GM12872 (cell line): ENCODE results near the gene SHISAL1.

Experiments
- TF ChIP-seq, protein P1 (sequence below): IDR thresholded peaks from 3 replicates; pipeline ENCODE4 v1.5.1; 2011; ENCODE audit warnings: low read depth, mild to moderate bottlenecking, low read length, moderate library complexity; ENCODE audit not compliant: insufficient read depth

Gene SHISAL1

DNA sequence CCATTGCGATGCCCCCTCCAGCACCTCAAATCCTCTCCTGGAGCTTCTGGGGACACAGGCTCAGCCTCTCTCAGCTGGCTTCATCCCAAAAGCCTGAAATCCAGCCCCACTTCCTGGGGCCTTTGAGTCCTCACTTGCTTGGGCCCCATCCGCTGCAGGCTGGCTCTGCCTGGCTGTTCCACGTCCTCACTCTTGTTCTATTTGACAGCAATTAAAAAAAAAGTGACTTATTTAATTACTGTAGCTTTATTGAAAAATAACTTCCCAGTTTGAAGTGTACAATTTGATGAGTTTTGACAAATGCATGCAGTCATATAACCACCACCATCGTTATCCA is 104.8 kb downstream of the SHISAL1 start:
- TF ChIP-seq, protein P1, sequence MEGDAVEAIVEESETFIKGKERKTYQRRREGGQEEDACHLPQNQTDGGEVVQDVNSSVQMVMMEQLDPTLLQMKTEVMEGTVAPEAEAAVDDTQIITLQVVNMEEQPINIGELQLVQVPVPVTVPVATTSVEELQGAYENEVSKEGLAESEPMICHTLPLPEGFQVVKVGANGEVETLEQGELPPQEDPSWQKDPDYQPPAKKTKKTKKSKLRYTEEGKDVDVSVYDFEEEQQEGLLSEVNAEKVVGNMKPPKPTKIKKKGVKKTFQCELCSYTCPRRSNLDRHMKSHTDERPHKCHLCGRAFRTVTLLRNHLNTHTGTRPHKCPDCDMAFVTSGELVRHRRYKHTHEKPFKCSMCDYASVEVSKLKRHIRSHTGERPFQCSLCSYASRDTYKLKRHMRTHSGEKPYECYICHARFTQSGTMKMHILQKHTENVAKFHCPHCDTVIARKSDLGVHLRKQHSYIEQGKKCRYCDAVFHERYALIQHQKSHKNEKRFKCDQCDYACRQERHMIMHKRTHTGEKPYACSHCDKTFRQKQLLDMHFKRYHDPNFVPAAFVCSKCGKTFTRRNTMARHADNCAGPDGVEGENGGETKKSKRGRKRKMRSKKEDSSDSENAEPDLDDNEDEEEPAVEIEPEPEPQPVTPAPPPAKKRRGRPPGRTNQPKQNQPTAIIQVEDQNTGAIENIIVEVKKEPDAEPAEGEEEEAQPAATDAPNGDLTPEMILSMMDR, result no peak

DNA sequence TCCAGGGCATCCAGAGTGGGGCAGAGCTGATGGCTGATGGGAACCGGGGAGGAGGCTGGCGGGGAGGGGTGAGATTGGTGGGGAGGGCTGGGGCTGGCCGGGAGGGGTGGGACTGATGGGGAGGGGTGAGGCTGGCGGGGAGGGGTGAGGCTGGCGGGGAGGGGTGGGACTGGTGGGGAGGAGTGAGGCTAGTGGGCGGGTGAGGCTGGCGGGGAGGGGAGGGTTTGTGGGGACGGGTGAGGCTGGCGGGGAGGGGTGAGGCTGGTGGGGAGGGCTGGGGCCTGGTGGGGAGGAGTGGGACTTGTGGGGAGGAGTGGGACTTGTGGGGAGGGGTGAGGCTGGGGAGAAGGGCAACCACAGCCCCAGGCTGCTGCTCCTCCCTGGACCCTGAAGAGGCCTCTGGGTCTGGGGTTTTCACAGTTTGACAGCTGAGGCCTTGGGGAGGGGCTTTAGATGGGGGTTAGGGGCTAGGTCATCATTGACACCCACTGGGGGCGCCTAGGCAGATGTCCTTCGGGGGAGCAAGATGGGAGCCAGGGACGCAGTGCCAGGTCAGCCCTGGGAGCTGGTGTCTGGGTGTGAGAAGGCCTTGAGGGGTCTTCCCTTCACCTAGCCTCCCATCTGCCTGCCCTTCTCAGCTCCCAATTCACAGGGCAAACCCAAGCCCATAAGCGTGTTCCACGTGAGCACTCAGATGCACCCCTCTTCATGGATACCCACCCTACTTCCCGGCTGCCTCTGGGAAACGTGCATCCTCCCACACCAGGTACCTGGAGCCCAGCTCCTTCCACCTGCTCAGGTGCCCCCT is 105.4 kb downstream of the SHISAL1 start:
- TF ChIP-seq, protein P1, result no peak

DNA sequence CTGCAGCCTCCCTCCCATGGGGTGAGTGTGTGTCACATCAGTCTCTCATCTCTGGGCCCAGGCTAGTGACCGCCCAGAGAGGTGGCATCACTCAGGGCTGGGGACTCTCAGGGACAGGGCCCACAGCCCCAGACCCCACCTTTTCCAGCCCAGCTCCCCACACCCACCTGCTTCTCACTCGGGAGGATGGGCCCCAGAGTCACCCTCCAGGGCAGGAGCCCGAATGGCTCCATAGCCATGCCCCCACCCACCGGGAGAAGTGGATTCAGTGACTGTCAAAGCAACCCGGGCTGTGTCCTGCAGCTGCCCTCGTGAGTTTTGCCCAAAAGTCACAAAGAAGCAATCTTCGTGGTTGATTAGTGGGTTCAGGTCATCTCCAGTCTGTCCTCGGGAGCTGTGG is 106.1 kb downstream of the SHISAL1 start:
- TF ChIP-seq, protein P1, result no peak

DNA sequence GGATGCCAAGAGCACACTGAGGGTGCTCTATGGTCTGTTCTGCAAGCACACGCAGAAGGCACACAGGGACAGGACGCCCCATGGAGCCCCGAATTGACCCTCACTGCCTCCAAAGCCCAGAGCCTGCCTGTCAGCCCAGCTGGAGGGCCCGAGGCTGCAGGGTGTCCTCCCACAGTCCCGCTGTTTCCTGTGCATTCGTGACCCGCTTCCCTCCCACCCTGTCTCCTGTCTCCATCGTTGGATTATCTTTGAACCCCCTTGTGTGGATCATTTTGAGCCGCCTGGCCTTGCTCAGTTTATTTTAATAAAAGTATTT is 106.5 kb downstream of the SHISAL1 start:
- TF ChIP-seq, protein P1, result no peak

DNA sequence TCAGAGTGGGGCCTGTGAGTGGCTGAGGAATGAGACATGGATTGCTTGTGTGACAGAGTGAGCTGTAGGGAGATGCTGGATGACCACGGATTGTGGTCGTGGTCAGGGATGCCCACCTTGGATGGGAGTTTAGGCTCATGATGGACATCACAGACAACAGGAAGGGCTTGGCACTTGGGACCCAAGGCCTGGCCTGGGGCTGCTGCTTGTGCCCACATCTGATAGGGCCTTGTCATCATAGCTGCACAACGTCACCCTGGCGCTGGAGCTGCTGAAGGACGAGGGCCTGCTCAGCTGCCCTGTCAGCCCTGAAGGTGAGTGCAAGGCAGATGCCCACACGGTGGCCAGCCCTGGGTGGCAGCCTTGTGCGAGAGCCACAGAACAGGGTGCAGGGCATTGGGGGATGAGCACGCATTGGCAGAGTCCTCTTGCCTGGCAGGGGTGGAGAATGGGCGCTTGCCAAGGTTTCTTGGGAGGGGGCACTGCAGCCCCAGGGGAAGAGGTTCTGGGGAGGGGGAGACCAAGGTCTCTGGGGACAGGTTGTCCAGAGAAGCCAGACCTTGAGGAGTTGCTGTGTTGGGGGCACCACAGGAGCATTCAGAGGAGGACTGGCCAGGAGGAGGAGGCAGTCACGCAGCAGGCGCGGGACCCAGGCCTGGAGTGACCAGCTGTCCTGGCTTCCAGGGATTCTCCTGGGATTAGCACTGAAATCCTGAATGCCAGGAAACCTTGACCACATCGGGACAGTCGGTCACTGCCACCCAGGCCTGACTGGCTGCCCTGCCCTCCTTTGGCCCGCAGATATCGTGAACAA is 107.0 kb downstream of the SHISAL1 start:
- TF ChIP-seq, protein P1, result no peak

DNA sequence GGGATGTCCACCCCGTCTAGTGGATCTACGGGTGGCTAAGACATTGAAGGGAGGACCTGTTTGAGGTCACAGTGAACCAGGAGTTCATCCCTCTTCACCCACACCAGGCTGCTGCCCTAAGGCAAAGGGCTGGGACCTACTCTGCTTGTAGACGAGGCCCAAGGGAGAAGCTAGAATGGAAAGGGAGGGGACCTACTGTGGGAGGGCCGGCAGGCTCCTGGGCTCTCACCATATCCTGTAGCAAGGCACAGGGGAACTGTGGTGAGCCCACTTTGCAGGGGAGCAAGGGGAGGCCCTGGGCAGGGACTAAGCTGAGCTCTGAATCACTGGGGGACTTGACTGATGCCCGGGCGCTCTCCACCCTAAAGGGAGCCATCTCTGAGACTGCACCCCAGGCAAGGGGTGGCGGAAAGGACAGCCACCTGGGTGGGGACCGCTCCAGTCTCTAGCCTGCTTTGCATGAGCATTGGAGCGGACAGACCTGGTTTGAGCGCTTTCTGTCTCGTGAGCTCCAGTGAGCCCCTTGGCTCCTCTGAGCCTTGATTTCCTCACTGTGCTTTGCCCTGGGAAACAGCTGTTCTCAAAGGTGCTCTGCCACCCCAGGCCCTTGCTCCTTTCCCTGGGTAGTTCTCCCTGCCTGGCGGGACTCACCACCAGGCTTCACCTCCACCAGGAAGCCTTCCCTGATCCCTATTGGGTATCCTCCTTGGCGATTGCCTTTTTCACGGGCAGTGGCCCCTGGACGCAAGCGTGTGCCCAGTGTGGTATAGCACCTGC is 107.8 kb downstream of the SHISAL1 start:
- TF ChIP-seq, protein P1, result no peak

DNA sequence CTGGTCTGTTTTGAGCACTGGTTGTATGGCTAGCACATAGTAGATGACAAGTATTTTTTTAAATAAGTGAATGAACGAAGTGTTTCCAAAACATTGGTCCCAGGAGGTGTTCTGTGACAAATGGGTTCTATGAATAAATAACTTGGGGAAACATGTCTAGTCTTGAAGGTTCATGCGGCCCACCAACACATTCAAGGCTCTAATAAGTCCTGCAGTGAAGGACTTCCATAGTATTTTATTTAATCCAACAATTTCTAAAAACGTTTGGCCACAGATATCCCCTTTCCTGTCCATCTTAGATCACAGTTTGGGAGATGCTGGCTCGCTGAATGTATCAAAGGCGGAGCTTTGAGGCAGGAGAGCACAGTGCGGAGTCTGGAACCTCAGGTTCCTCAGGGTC is 109.5 kb downstream of the SHISAL1 start:
- TF ChIP-seq, protein P1, result no peak
